ENCODE measurements around the gene MGST3. TPM values are rescaled to one million over a fixed set of nuclear protein-coding genes. Genes with fewer than 3 reads are reported as not detected.

MGST3 gene
- polyA plus RNA-seq, 1 of the 3 experiments (the other 2 are of a cell fraction): 270 TPM

GRCh38 chr1:165619647-165620151, 11.3 kb upstream of the MGST3 start:
- Histone ChIP-seq H3K79me2 (ENCODE audit: insufficient read depth) (no peaks in the 10 kb centered on the region), H3K9me2 (no peaks in the 10 kb centered on the region; the same call in 1 of the 2 replicates), H3K4me2 (no peak overlapping the region), H3K27me3 (ENCODE audit: insufficient read depth) (no peaks in the 10 kb centered on the region), H3K4me3 (ENCODE audit: low read depth in 2 of 2, low read length in 1 of 2) (no peak overlapping the region), H3K4me1 (ENCODE audit: control insufficient read depth in 1 of 2, insufficient read depth in 2 of 2, low read depth in 1 of 2, low read length in 1 of 2) (no peaks in the 10 kb centered on the region), H2AFZ (ENCODE audit: low read depth) (no peak overlapping the region), H3K27ac (ENCODE audit: low read depth in 2 of 2, low read length in 1 of 2) (no peak overlapping the region), H3K36me3 (replicated peaks in 1 of 2; ENCODE audit: control insufficient read depth in 1 of 2, insufficient read depth in 2 of 2, low read length in 1 of 2) (no peaks in the 10 kb centered on the region), H4K20me1 (ENCODE audit: insufficient read depth) (no peaks in the 10 kb centered on the region), H3F3A (replicated peaks; ENCODE audit: insufficient read depth) (no peaks in the 10 kb centered on the region), H3K9ac (no peak overlapping the region), H3K9me3 (no peaks in the 10 kb centered on the region)
- TF ChIP-seq NFIC (IDR thresholded peaks at IDR 0.05; ENCODE audit: borderline replicate concordance): no peak
- no peak for TF ChIP-seq CTCF (IDR thresholded peaks at IDR 0.05)
- no peak for TF ChIP-seq GATA2 (CRISPR knock-in tag; IDR thresholded peaks at IDR 0.05)
- no peak for TF ChIP-seq MAX (IDR thresholded peaks at IDR 0.05; ENCODE audit: low read depth)
- TF ChIP-seq FOXJ3 (CRISPR knock-in tag; IDR thresholded peaks at IDR 0.05): no peak
- TF ChIP-seq RCOR1 (IDR thresholded peaks at IDR 0.05; ENCODE audit: low read length): no peak
- TF ChIP-seq GABPA (IDR thresholded peaks at IDR 0.05; ENCODE audit: low read depth): no peak
- no peak for TF ChIP-seq REST (IDR thresholded peaks at IDR 0.05; ENCODE audit: low read depth, low read length)
- no peak for TF ChIP-seq POLR2AphosphoS5 (IDR thresholded peaks at IDR 0.05; ENCODE audit: low read depth, low read length)
- no peak for TF ChIP-seq SIN3A (IDR thresholded peaks at IDR 0.05; ENCODE audit: borderline replicate concordance, low read depth, low read length)
- no peak for TF ChIP-seq TEAD4 (IDR thresholded peaks at IDR 0.05; ENCODE audit: borderline replicate concordance, insufficient read depth)
- no peak for TF ChIP-seq FOSL2 (IDR thresholded peaks at IDR 0.05; ENCODE audit: borderline replicate concordance, low read depth)
- no peak for TF ChIP-seq NRF1 (IDR thresholded peaks at IDR 0.05; ENCODE audit: low read depth, low read length)
- TF ChIP-seq RXRA (IDR thresholded peaks at IDR 0.05; ENCODE audit: borderline replicate concordance, low read depth): no peak
- no peak for TF ChIP-seq FOXM1 (IDR thresholded peaks at IDR 0.05; ENCODE audit: low read depth)
- no peak for TF ChIP-seq USF1 (IDR thresholded peaks at IDR 0.05; ENCODE audit: borderline replicate concordance, low read depth)
- no peak for TF ChIP-seq ZBTB33 (IDR thresholded peaks at IDR 0.05; ENCODE audit: borderline replicate concordance, low read depth)
- WGBS (ENCODE audit: low lambda C conversion rate): 0% methylated on average over 1 of the region's 1 CpG
- POLR2A ChIA-PET: no interaction called here
- CTCF ChIA-PET: no interaction called here
- no peak for DNase-seq
